Sigmoid colon (tissue), 4 donors: ENCODE results near the gene NEK4.
A peak's percentile ranks its signal among the peaks of the same experiment; 100 is the strongest.

ENCODE experiments used
- CTCF ChIP-seq, 4 experiments: fragments of 450-650 bp in 3 of 4; fragments of 200-600 bp in 1 of 4; IDR thresholded peaks; one replicate each; pipeline ENCODE4 v1.5.1; 2016 to 2019; ENCODE audit warnings: antibody characterized with exemption in 4 of 4, mild to moderate bottlenecking in 3 of 4, moderate library complexity in 2 of 4
- POLR2A ChIP-seq, 2 donors: fragments of 450-650 bp; IDR thresholded peaks; one replicate each; pipeline ENCODE4 v1.6.1; 2016; ENCODE audit warnings: antibody characterized with exemption in 2 of 2, mild to moderate bottlenecking in 2 of 2, moderate library complexity in 2 of 2
- POLR2AphosphoS5 ChIP-seq, 4 donors: sonication (generic); formaldehyde crosslinking; IDR thresholded peaks; one replicate each; pipeline ENCODE4 v1.6.1; 2017; ENCODE audit warnings: antibody characterized with exemption in 4 of 4

GRCh38 chr3:52685709-52686691 lies 84.7 kb downstream of the NEK4 start, which contains the start of the genes GNL3 and PBRM1:
- no peak for TF ChIP-seq CTCF (IDR thresholded peaks at IDR 0.05)
- TF ChIP-seq POLR2A (IDR thresholded peaks at IDR 0.05), result peak; percentile 39 to 60
- peak; percentile 86 to 95 (median 91) for TF ChIP-seq POLR2AphosphoS5 (IDR thresholded peaks at IDR 0.05)
